SU-DHL-6 (cell line): Measurements from ENCODE around the gene SPIRE2.

Source experiments
- CTCF ChIP-seq: fragments of 200-600 bp; sonication (generic); IDR thresholded peaks from one replicate; pipeline ENCODE4 v1.5.1; 2017; ENCODE audit warnings: antibody characterized with exemption, mild to moderate bottlenecking, low read length, moderate library complexity; ENCODE audit not compliant: insufficient read depth, poor library complexity, severe bottlenecking
- EZH2phosphoT487 ChIP-seq: fragments of 200-600 bp; sonication (generic), shearing (Covaris generic); conservative IDR thresholded peaks from 2 replicates; pipeline ENCODE4 v1.6.1; 2018; ENCODE audit warnings: mild to moderate bottlenecking, antibody characterized with exemption, low read length, moderate library complexity, mixed read lengths

DNA sequence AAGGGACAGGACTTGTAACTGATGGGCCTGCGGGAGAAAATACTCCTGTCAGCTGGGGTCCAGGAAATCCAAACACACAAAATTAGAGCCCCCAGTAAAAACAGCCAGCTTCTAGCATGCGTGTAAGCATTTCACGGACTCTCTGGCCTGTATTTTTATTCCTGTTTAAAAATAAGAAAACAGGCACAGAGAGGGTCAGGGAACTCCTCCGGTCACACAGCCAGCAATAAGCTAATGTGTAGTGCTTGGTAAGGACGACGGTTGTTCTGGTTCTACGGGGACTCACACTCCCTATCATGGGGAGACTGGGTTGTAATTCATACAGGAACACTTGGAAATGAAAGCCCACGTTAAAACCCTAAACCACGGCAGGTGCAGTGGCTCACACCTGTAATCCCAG lies 43.6 kb downstream of the SPIRE2 start:
- TF ChIP-seq CTCF, result no peak
- no peak for TF ChIP-seq EZH2phosphoT487
